Aorta (tissue), 5 donors: Measurements from ENCODE around the gene SLC4A1. TPM values are rescaled to one million over a fixed set of nuclear protein-coding genes. Genes with fewer than 3 reads are reported as not detected.

ENCODE experiments used
- ATAC-seq: fragments of 200-7000 bp; cut with Tn5 transposase; one replicate; pipeline ENCODE4 v1.9.1; 2022; ENCODE audit warnings: moderate library complexity; ENCODE audit not compliant: low FRiP score
- DNase-seq, 2 donors: peaks; one replicate each; pipeline ENCODE4 v3.0.0-alpha.2; 2020
- H3K27ac ChIP-seq, 2 donors: one replicate each; pipeline ENCODE4 v1.5.1; 2013; ENCODE audit warnings: low read length in 2 of 2, mild to moderate bottlenecking in 2 of 2, moderate library complexity in 2 of 2, control low read depth in 1 of 2, inconsistent platforms in 1 of 2, low read depth in 1 of 2
- H3K27me3 ChIP-seq, 2 donors: one replicate each; pipeline ENCODE4 v1.6.1; 2013; ENCODE audit warnings: control low read depth in 1 of 2, low read length in 1 of 2, mild to moderate bottlenecking in 1 of 2, moderate library complexity in 1 of 2; ENCODE audit not compliant: insufficient read depth in 2 of 2, control insufficient read depth in 1 of 2
- H3K36me3 ChIP-seq, 2 donors: one replicate each; pipeline ENCODE4 v1.6.1; 2013; ENCODE audit warnings: control low read depth in 1 of 2, low read length in 1 of 2, mild to moderate bottlenecking in 1 of 2; ENCODE audit not compliant: insufficient read depth in 2 of 2, control insufficient read depth in 1 of 2
- H3K4me1 ChIP-seq, 2 donors: one replicate each; pipeline ENCODE4 v1.6.1; 2013; ENCODE audit warnings: low read length in 2 of 2, control low read depth in 1 of 2, mild to moderate bottlenecking in 1 of 2, moderate library complexity in 1 of 2; ENCODE audit not compliant: insufficient read depth in 2 of 2, control insufficient read depth in 1 of 2
- H3K4me3 ChIP-seq, 2 donors: one replicate each; pipeline ENCODE4 v1.5.1; 2013; ENCODE audit warnings: low read length in 2 of 2, control low read depth in 1 of 2, mild to moderate bottlenecking in 1 of 2
- H3K9me3 ChIP-seq: one replicate; pipeline ENCODE4 v1.6.1; 2013; ENCODE audit warnings: mild to moderate bottlenecking, low read length; ENCODE audit not compliant: control insufficient read depth
- WGBS, 2 donors: extraction: QIAGEN DNeasy Blood & Tissue Kit; methylation state at CpG; one replicate each; pipeline ENCODE4 v1.1.7; 2013; 5-methylcytosine and 5-hydroxymethylcytosine counted together
- intact Hi-C, 2 donors: fragments of 100-400 bp; cut with DNase I; formaldehyde crosslinking; loops; one replicate each; pipeline versions ENCODE4 v1.14.2 to v1.15.0; 2022
- polyA plus RNA-seq, 2 donors: library from polyadenylated mRNA; stranded (reverse); fragments of 200-250 nt; gene quantifications; one replicate each; pipeline ENCODE4 v1.2.3, GENCODE V29; 2013
- total RNA-seq, 2 donors: library from RNA; stranded (reverse); fragmentation: NEBNext Ultra II Directional; extraction: Animal tissue kit (Norgen Biotek cat#: 25700); gene quantifications; one replicate each; pipeline ENCODE4 v1.2.1, GENCODE V29; 2021
- donor health status: healthy with polysubstance abuse.
- donor health status: Bipolar disorder and iron deficiency.
- donor health status: DM: no; HTN: no; CAD: no.
- donor health status: DM: no; HTN: no; CAD: no.
- donor health status: DM: yes; HTN: yes; CAD: no.

SLC4A1 gene
- total and polyA plus RNA-seq, 4 donors, result 0.08 to 10.2 (median 0.89) TPM

- no peak for DNase-seq
- H3K4me1 ChIP-seq, result no peaks in the 10 kb centered on the region
- H3K4me3 ChIP-seq, result no peak overlapping the region
- intact Hi-C loops, result no loop called here
- H3K27ac ChIP-seq, result no peak overlapping the region
- 81 to 90% methylated on average over 2 of the region's 2 CpGs for WGBS, 2 donors
- H3K9me3 ChIP-seq, result no peaks in the 10 kb centered on the region
- no peaks in the 10 kb centered on the region for H3K36me3 ChIP-seq
- ATAC-seq, result no peak
- H3K27me3 ChIP-seq, result no peaks in the 10 kb centered on the region
Observed at GRCh38 chr17:44255915-44256314, 12.0 kb downstream of the SLC4A1 start.

DNA sequence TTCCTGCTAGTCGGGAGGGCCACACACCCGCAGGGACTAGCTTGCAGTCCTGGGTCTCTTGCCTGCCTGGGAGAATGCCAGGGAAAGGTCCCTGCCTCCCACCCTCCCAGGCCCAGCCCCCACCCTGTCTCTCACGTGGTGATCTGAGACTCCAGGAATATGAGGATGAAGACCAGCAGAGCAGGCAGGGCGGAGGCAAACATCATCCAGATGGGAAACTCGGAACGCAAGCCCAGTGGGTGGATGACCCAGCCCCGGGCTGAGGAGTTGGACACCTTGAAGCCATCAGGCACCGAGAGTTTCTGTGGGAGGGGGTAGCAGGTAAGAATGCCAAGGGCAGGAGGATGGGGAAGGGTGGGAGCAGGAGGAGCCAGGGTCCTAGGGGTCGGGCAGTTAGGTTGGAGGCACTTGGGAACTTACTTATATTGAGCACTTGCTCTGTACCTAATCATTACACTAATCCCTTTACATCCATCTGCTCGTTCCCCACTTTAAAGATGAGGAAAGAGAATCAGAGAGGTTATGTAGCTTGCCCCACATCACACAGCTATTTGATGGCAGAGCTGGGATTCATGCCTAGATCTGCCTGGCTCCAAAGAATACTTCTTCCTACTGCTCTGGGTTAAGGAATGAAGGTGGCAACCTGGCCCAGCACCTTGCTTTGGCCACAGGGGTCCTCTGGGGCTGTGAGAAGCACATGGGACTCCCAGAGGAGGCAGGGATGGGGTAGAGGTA is 13.4 kb downstream of the SLC4A1 start:
- Histone ChIP-seq H3K4me1 (no peaks in the 10 kb centered on the region), H3K9me3 (no peaks in the 10 kb centered on the region), H3K27ac (no peak overlapping the region), H3K4me3 (no peak overlapping the region), H3K36me3 (no peaks in the 10 kb centered on the region), H3K27me3 (no peaks in the 10 kb centered on the region)
- 47 to 56% methylated on average over 10 of the region's 10 CpGs for WGBS, 2 donors
- intact Hi-C loops, result no loop called here
- ATAC-seq (no peak), DNase-seq (no peak)

DNA sequence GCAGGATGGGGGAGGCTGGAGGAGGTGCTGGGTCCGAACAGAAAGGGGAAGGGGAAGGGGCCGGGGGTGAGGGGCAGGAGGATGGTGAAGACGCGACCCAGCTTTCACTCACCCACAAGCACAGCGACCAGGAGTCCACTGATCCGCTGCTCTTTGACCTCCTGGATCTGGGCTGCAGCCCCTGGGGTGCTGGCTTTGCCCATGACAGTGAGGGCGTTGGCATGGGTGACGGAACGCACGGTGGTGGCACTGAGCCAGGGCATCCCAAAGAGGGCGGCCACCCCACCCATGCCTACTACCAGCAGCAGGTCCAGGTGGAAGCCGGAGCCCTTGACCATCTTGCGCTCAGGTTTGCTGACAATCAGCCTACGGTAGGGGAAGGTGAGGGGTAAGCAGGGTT is 14.9 kb downstream of the SLC4A1 start:
- H3K4me1 ChIP-seq, result no peaks in the 10 kb centered on the region
- no peak overlapping the region for H3K4me3 ChIP-seq
- no peak for ATAC-seq
- intact Hi-C loops, result no loop called here
- H3K27me3 ChIP-seq, result no peaks in the 10 kb centered on the region
- WGBS, 2 donors, result 79 to 80% methylated on average over 13 to 14 of the region's 14 CpGs
- no peaks in the 10 kb centered on the region for H3K36me3 ChIP-seq
- no peaks in the 10 kb centered on the region for H3K9me3 ChIP-seq
- no peak for DNase-seq
- no peak overlapping the region for H3K27ac ChIP-seq

- no peaks in the 10 kb centered on the region for H3K36me3 ChIP-seq
- peak; percentile 36 for ATAC-seq
- no peak overlapping the region for H3K4me3 ChIP-seq
- no peak overlapping the region for H3K27ac ChIP-seq
- H3K9me3 ChIP-seq, result no peaks in the 10 kb centered on the region
- intact Hi-C loops, result no loop called here
- DNase-seq, result no peak
- 95% methylated on average over 17 of the region's 17 CpGs for WGBS, 2 donors
- no peaks in the 10 kb centered on the region for H3K27me3 ChIP-seq
- H3K4me1 ChIP-seq, result no peaks in the 10 kb centered on the region
Observed at GRCh38 chr17:44251062-44251461, 16.9 kb downstream of the SLC4A1 start.

DNA sequence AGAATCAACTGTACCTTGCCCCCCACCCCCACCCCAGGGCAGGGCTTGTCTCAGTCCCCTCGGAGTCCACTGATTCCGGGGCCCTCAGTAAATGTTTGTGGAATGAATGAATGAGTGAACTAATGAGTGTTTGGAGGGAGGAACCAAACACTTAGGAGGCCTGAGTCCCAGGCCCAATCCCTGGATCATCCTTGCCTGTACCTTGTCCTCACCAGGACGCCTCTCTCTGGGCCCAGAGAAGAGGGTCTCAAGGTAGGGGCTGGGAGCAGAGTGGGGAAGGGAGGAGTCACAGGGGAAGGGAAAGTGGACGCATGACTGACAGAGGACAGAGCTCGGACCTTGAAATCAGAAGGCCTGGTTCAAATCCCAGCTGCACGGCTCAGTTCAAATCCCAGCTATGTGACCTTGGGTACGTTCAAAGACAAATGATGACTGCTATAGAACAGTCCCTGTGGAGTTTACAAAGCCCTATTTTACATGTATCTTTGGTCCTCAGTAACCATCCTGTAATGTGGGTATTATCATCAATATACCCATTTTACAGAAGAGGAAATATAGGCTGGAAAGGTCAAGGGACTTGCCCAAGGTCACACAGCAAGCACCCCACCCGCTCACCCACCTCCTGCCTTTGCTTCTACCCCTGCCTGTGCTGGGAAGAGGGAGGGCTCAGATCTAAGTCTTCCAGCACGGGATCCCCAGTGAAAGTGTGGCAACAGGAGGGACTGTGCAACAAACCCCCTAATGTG is 18.3 kb downstream of the SLC4A1 start:
- no peak overlapping the region for H3K4me3 ChIP-seq
- no peaks in the 10 kb centered on the region for H3K4me1 ChIP-seq
- 85 to 90% methylated on average over 9 of the region's 9 CpGs for WGBS, 2 donors
- no peaks in the 10 kb centered on the region for H3K27me3 ChIP-seq
- DNase-seq (no peak), ATAC-seq (no peak)
- H3K9me3 ChIP-seq, result no peaks in the 10 kb centered on the region
- no peak overlapping the region for H3K27ac ChIP-seq
- H3K36me3 ChIP-seq, result no peaks in the 10 kb centered on the region
- intact Hi-C loops, result no loop called here

- no peaks in the 10 kb centered on the region for H3K9me3 ChIP-seq
- H3K27ac ChIP-seq, result no peak overlapping the region
- DNase-seq, result no peak
- no peaks in the 10 kb centered on the region for H3K27me3 ChIP-seq
- H3K4me1 ChIP-seq, result no peaks in the 10 kb centered on the region
- 85% methylated on average over 10 of the region's 10 CpGs for WGBS, 2 donors
- H3K36me3 ChIP-seq, result no peaks in the 10 kb centered on the region
- no peak overlapping the region for H3K4me3 ChIP-seq
- no peak for ATAC-seq
- intact Hi-C loops, result no loop called here
Observed at GRCh38 chr17:44247876-44248736, 19.8 kb downstream of the SLC4A1 start.

GRCh38 chr17:44247440-44247841 is 20.5 kb downstream of the SLC4A1 start:
- ATAC-seq, result no peak
- Histone ChIP-seq H3K4me1 (no peaks in the 10 kb centered on the region), H3K36me3 (no peaks in the 10 kb centered on the region), H3K9me3 (no peaks in the 10 kb centered on the region), H3K27ac (no peak overlapping the region), H3K27me3 (no peaks in the 10 kb centered on the region), H3K4me3 (no peak overlapping the region)
- 33 to 38% methylated on average over 7 of the region's 7 CpGs for WGBS, 2 donors
- no peak for DNase-seq
- intact Hi-C loops, result no loop called here

GRCh38 chr17:44241106-44241624 is 26.8 kb downstream of the SLC4A1 start:
- Histone ChIP-seq H3K4me3 (no peak overlapping the region), H3K4me1 (no peaks in the 10 kb centered on the region), H3K27ac (no peak overlapping the region), H3K27me3 (no peaks in the 10 kb centered on the region), H3K9me3 (no peaks in the 10 kb centered on the region), H3K36me3 (no peaks in the 10 kb centered on the region)
- intact Hi-C loops, result no loop called here
- DNase-seq, result no peak
- 70 to 77% methylated on average over 6 of the region's 6 CpGs for WGBS, 2 donors
- ATAC-seq, result no peak
